Measurements from ENCODE around the gene ZSCAN5C.
"Not testable (repeated sequence)": the region's sequence is repeated elsewhere in the genome, so short reads cannot be mapped to it uniquely, and the experiment has no call there.

ZSCAN5C gene

GRCh38 chr19:56201973-56202372, at the start of gene ZSCAN5C:
Gene ZSCAN5C, plus strand, starts transcription at chr19:56202273. Its CDS starts 3,641 bp downstream, at chr19:56205914.
- DNase-seq (ENCODE audit: low spot score) = no peak

- DNase-seq (ENCODE audit: low spot score) = no peak
Measured at GRCh38 chr19:56152644-56153043, 49.4 kb upstream of the ZSCAN5C start.

DNA sequence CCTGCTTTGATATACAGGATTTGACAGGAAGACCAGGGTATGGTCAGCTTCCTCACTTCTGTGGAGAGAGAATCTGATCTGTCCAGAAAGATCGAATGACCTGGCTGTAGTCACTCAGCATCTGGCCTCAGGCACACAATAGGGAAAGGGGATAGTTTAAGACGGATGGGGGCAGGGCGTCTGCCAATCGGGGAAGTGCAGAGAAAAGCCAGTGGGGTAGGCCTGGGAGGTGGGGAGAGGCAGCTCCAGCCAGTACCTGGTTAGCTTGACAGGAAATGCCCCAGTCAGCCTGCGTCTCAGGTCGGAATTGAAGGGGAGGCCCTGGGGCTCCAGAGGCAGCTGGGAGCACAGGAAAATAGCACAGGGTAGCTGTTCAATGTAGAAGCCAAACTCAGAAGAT, 48.6 kb upstream of the ZSCAN5C start:
- DNase-seq (ENCODE audit: low spot score) = no peak

- no peak for DNase-seq (ENCODE audit: low spot score)
Measured at GRCh38 chr19:56155124-56155687, 46.9 kb upstream of the ZSCAN5C start.

- DNase-seq (ENCODE audit: low spot score) = no peak
Measured at GRCh38 chr19:56156768-56157167, 45.3 kb upstream of the ZSCAN5C start.

DNA sequence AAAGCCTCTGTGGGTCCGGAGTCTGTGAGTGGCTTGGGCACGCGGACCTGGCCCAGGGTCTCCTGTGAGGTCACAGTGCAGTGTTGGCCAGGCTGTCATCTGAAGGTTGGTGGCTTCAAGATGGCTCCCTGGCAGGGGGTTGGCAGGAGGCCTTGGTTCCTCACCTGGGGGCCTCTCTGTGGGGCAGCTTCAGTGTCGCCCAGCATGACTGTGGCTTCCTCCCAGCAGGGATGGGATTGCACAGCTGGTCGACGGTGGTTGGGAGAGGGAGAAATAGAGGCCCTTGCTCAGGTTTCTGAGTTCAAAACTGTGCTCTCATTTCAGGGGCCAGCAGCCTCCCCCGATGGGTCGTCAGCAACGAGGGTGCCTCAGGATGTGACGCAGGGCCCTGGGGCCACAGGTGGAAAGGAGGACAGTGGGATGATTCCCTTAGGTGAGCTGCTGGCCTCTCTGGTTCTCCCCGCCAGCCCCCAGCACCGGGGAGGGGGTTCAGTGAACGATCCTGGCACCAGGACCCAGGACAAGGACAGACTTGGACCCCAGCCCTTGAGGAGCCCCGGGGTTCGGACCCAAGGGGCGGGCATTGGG, 43.8 kb upstream of the ZSCAN5C start:
- DNase-seq (ENCODE audit: low spot score) = no peak

DNA sequence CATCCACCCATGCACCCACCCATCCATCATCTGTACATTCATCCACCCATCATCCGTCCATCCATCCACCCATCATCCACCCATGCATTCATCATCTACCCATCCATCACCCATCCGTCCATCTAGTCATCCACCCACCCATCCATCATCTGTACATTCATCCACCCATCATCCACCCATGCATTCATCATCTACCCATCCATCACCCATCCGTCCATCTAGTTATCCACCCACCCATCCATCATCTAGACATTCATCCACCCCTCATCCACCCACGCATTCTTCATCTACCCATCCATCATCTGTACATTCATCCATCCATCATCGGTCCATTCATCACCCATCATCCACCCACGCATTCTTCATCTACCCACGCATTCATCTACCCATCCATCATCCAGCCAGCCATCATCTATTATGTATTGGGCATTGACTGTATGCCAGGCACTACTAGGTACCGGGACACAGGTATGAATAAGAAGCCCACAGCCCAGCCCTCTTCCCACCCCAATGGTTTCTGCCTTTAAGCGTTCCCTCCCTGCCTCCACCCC, 43.0 kb upstream of the ZSCAN5C start:
- no peak for DNase-seq (ENCODE audit: low spot score)

GRCh38 chr19:56159622-56160271, 42.3 kb upstream of the ZSCAN5C start:
- DNase-seq (ENCODE audit: low spot score) = no peak

GRCh38 chr19:56161534-56161933, 40.5 kb upstream of the ZSCAN5C start:
- no peak for DNase-seq (ENCODE audit: low spot score)

DNA sequence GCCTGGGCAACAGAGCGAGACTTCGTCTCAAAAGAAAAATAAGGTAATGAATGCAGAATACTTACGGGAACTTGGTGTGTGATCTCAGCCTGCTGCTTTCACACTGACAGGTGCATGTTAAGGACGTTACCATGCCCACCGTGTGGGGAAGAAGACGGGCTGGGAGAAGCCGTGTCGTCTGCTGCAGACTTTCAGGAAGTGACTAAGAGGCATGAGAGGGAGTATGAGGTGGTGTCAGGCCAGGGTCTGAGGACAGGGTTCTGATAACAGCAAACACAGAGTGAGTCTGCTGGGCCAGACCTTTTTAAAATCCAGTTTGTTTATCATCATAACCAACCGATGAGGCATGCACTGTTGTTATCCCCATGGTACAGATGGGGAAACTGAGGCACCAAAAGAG, 39.8 kb upstream of the ZSCAN5C start:
- DNase-seq (ENCODE audit: low spot score) = no peak

DNA sequence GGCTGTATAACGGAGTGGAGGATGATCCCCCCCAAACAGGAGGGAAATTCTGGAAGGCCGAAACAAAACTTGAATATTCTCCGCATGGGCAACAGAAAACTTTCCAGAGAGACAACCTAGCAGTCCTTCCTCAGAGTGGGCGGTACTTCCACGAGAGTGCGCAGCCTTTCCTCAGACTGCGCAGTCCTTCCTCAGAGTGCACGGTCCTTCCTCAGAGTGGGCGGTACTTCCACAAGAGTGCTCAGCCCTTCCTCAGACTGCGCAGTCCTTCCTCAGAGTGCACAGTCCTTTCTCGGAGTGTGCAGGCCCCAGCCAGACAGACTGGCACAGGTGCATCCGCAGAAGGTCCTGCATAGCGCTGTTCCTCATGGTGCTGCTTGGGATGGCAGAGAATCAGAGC, 39.0 kb upstream of the ZSCAN5C start:
- DNase-seq (ENCODE audit: low spot score) = no peak

GRCh38 chr19:56167064-56167578, 35.0 kb upstream of the ZSCAN5C start:
- DNase-seq (ENCODE audit: low spot score) = no peak

DNA sequence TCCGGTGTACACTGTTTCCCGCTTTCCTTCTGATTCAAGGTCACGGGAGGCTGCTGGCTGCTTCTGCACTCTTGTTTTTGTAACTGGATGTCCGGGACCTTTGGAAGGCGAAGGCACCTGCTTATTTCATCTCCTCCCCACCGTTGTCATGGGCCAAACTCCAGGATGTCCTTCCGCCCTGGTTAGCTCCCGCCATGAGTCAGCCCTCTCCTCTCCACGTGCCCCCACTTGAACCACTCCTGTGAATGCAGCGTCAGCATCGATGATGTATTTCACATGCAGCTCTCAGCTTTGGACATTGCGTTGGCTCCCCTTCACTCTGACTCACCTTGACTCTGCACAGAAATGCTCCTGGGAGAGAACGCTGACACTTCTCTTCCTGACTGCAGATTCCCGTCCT, 31.8 kb upstream of the ZSCAN5C start:
- no peak for DNase-seq (ENCODE audit: low spot score)

GRCh38 chr19:56174086-56174485, 28.0 kb upstream of the ZSCAN5C start:
- DNase-seq (ENCODE audit: low spot score) = no peak

DNA sequence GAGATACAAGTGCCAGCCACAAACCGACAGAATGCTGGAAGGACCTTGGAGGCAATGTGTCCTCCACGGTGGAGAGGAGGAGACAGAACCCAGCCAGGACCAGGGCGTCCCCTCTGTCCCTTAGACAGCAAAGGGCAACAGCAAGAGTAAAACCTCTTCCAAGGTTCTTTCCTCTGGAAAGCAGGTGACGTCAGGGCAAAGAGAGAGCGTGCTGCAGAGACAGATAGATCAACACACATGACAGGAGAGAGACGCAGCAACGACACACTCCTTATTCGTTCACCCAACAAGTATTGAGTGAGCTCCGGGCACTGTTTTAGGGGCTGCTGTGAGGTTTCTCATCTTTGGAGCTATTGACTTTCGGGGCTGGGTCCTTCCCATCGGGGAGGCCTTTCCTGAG, 27.5 kb upstream of the ZSCAN5C start:
- DNase-seq (ENCODE audit: low spot score) = no peak

- not testable (repeated sequence) for DNase-seq (ENCODE audit: low spot score)
Measured at GRCh38 chr19:56175861-56176307, 26.2 kb upstream of the ZSCAN5C start, which contains the start of gene GALP. Gene GALP, plus strand, starts transcription at chr19:56176008. Its CDS starts 1,101 bp downstream, at chr19:56177109.

GRCh38 chr19:56176310-56176709, 25.8 kb upstream of the ZSCAN5C start:
- DNase-seq (ENCODE audit: low spot score) = not testable (repeated sequence)

DNA sequence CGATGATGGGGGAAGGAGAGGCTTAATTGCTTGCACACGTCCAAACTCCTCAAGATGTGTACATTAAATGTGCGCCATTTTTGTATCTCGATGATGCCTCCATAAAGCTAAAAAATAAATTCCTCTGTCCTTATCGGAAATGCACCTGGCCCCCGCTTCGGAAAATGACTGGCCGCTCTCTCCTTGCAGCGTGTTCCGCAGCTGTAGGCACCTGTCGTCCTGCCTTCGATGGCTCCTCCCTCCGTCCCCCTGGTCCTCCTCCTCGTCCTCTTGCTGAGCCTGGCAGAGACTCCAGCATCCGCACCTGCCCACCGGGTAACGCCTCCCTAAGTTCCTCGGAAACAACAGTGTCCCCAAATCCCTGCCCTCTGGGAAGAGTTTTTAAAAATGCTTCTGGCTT, 25.2 kb upstream of the ZSCAN5C start:
- DNase-seq (ENCODE audit: low spot score) = no peak

DNA sequence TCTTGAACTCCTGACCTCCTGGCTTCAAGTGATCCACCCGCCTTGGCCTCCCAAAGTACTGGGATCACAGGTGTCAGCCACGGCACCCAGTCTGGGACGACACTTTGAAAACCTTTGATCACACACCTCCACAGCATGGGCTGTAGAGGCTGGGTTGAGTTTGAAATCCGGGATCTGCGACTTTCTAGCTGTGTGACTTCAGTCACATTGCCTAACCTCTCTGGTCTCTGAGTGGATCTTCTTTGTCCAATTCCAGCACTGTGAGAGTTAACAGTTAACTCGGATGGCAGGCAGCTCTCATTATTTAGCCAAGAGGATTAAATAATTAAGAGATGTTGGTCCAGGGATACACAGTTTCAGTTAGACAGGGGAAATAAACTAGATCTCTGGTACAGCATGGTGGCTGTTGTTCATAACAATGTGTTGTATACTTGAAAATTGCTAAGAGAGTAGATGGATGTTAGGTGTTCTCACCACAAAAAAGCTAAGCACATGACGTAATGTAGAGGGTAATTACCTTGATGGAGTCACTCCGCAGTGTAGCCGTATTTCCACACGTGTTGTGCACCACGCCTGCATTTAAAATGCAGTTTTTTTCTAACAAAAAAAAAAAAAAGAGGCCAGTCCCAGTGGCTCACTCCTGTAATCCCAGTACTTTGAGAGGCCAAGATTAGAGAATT, 24.4 kb upstream of the ZSCAN5C start:
- no peak for DNase-seq (ENCODE audit: low spot score)

DNA sequence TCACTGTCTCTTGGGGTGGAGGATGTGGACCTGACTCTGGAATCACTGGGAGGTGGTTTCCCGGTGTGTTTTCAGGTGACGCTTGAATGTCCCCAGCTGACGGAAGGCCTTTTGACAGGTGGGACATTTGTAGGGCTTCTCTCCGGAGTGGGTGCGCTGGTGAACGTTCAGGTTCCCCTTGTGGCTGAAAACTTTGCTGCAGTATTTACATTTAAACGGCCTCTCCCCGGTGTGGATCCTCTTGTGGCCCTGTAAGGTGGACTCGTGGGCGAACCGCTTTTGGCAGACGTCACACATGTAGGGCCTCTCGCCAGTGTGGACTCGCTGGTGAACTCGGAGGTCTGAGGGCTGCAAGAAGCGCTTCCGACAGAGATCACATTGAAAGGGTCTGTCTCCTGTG, 12.3 kb upstream of the ZSCAN5C start:
- no peak for DNase-seq (ENCODE audit: low spot score)

- no peak for DNase-seq (ENCODE audit: low spot score)
Measured at GRCh38 chr19:56191115-56191514, 11.0 kb upstream of the ZSCAN5C start.

- no peak for DNase-seq (ENCODE audit: low spot score)
Measured at GRCh38 chr19:56191711-56192110, 10.4 kb upstream of the ZSCAN5C start.
